ENCODE data around the gene CETN1. TPM values are rescaled to one million over a fixed set of nuclear protein-coding genes. Genes with fewer than 3 reads are reported as not detected.

Gene CETN1
- polyA plus RNA-seq, 3 donors, result not detected

DNA sequence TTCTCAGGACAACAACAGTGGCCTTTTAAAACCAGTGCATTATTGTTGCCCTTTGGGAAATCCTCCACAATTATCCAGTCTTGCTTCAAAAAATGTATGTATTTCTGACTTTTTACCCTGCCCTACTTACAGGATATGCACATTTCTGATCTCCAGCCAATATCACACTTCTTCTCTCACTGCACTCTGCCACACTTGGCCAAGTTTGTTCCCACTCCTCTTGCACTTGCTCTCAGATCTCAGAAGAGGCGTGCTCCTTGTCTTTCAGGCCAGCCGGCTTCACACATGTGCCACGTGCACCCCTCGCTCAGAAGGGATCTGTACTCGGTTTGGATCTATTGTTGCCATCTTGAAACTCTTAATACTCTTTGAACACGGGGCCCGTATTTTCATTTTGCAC, 32.0 kb downstream of the CETN1 start:
- no peak overlapping the region for H3K4me3 Mint-ChIP-seq
- no peaks in the 10 kb centered on the region for H3K36me3 Mint-ChIP-seq
- no peak overlapping the region for H3K27ac ChIP-seq (ENCODE audit: low read depth in 1 of 2, low read length in 2 of 2)
- H3K27me3 Mint-ChIP-seq (ENCODE audit: low read depth in 3 of 3), result peaks cover 0 to 11% (median 2%) of the 10 kb centered on the region in 3 donors
- no peak overlapping the region for H2AFZ ChIP-seq (ENCODE audit: insufficient read depth, low read depth, low read length, poor library complexity, severe bottlenecking)
- 100% methylated on average over 7 of the region's 7 CpGs for WGBS (ENCODE audit: insufficient coverage)
- peaks cover 22% of the 10 kb centered on the region for H3K4me1 Mint-ChIP-seq
- H3K27me3 ChIP-seq (ENCODE audit: control insufficient read depth in 2 of 2, insufficient read depth in 2 of 2, low read length in 2 of 2), result no peaks in the 10 kb centered on the region
- H3K4me3 ChIP-seq (replicated peaks in 1 of 3; ENCODE audit: low read depth in 2 of 3, low read length in 3 of 3), result no peak overlapping the region
- no peaks in the 10 kb centered on the region for H3K79me2 ChIP-seq (ENCODE audit: insufficient read depth, low read length)
- no peak for TF ChIP-seq CTCF (IDR thresholded peaks at IDR 0.05)
- intact Hi-C loops (cut with micrococcal nuclease), result loop anchor here (10.0 kb wide), 2 partner anchors 117 to 327 kb away; no protein-coding TSS in a partner anchor
- H3K9me3 ChIP-seq (replicated peaks in 1 of 2; ENCODE audit: control insufficient read depth in 1 of 2, insufficient read depth in 1 of 2, low read length in 2 of 2), result no peaks in the 10 kb centered on the region
- H3K9ac ChIP-seq (ENCODE audit: insufficient read depth, low read length, poor library complexity, severe bottlenecking), result no peak overlapping the region
- H3K27ac Mint-ChIP-seq, result no peak overlapping the region
- H4K20me1 ChIP-seq (ENCODE audit: insufficient read depth, low read length), result no peaks in the 10 kb centered on the region
- H3K36me3 ChIP-seq (replicated peaks in 1 of 2; ENCODE audit: control insufficient read depth in 1 of 2, insufficient read depth in 2 of 2, low read length in 2 of 2), result no peaks in the 10 kb centered on the region
- no peaks in the 10 kb centered on the region for H3K9me3 Mint-ChIP-seq
- no peak overlapping the region for H3K4me2 ChIP-seq (replicated peaks; ENCODE audit: extremely low read depth, low read length, poor library complexity, severe bottlenecking)
- H3K4me1 ChIP-seq (ENCODE audit: control insufficient read depth in 1 of 2, insufficient read depth in 2 of 2, low read length in 2 of 2), result peaks cover 21 to 25% of the 10 kb centered on the region in 2 donors
- no peak for DNase-seq

DNA sequence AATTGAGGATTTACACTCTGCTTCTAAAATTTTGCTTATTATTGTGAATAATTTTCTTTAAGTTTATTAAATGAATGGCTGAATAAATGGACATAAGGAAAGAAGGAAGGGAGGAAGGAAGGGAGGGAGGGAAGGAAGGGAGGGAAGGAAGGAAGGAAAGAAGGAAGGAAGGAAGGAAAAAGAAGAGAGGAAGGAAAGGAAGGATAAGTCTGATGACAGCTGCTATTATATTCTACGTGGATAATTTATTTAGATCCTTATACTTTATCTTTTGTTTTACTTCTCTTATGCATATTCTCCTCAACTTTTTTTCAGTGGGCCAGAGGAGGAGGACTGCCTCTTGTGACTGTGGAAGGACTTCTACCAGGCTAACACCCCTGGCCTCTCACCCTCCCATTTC, 34.0 kb downstream of the CETN1 start:
- H3K27ac Mint-ChIP-seq, result peak overlapping the region in 5 of 7 donors; percentile 35 to 91 (median 84)
- Histone ChIP-seq H2AFZ (ENCODE audit: insufficient read depth, low read depth, low read length, poor library complexity, severe bottlenecking) (peak overlapping the region; percentile 7), H3K4me3 (replicated peaks in 1 of 3; ENCODE audit: low read depth in 2 of 3, low read length in 3 of 3) (peak overlapping the region in 1 of 3 experiments; percentile 8), H3K4me1 (ENCODE audit: control insufficient read depth in 1 of 2, insufficient read depth in 2 of 2, low read length in 2 of 2) (peaks cover 21 to 25% of the 10 kb centered on the region in 2 donors), H4K20me1 (ENCODE audit: insufficient read depth, low read length) (no peaks in the 10 kb centered on the region), H3K36me3 (replicated peaks in 1 of 2; ENCODE audit: control insufficient read depth in 1 of 2, insufficient read depth in 2 of 2, low read length in 2 of 2) (no peaks in the 10 kb centered on the region), H3K27me3 (ENCODE audit: control insufficient read depth in 2 of 2, insufficient read depth in 2 of 2, low read length in 2 of 2) (no peaks in the 10 kb centered on the region), H3K4me2 (replicated peaks; ENCODE audit: extremely low read depth, low read length, poor library complexity, severe bottlenecking) (peak overlapping the region; percentile 31), H3K79me2 (ENCODE audit: insufficient read depth, low read length) (no peaks in the 10 kb centered on the region), H3K9me3 (replicated peaks in 1 of 2; ENCODE audit: control insufficient read depth in 1 of 2, insufficient read depth in 1 of 2, low read length in 2 of 2) (no peaks in the 10 kb centered on the region), H3K9ac (ENCODE audit: insufficient read depth, low read length, poor library complexity, severe bottlenecking) (no peak overlapping the region), H3K27ac (ENCODE audit: low read depth in 1 of 2, low read length in 2 of 2) (peak overlapping the region; percentile 57 to 70)
- DNase-seq, result no peak
- intact Hi-C loops (cut with micrococcal nuclease), result loop anchor here (10.0 kb wide), 2 partner anchors 119 to 329 kb away; no protein-coding TSS in a partner anchor
- peaks cover 0 to 12% (median 2%) of the 10 kb centered on the region in 3 donors for H3K27me3 Mint-ChIP-seq (ENCODE audit: low read depth in 3 of 3)
- no peaks in the 10 kb centered on the region for H3K36me3 Mint-ChIP-seq
- no CpG with 5 or more reads among the region's 1 CpG for WGBS (ENCODE audit: insufficient coverage)
- peak overlapping the region in 1 of 2 donors; percentile 30 for H3K4me3 Mint-ChIP-seq
- no peak for TF ChIP-seq CTCF (IDR thresholded peaks at IDR 0.05)
- H3K9me3 Mint-ChIP-seq, result no peaks in the 10 kb centered on the region
- peaks cover 20% of the 10 kb centered on the region for H3K4me1 Mint-ChIP-seq
